Suppressor macrophage (primary cell): ENCODE data around the gene RPL13.

Source experiments
- DNase-seq, 4 experiments: peaks; one replicate each; pipeline ENCODE4 v3.0.0-alpha.2; 2020 to 2022

The RPL13 gene

DNA sequence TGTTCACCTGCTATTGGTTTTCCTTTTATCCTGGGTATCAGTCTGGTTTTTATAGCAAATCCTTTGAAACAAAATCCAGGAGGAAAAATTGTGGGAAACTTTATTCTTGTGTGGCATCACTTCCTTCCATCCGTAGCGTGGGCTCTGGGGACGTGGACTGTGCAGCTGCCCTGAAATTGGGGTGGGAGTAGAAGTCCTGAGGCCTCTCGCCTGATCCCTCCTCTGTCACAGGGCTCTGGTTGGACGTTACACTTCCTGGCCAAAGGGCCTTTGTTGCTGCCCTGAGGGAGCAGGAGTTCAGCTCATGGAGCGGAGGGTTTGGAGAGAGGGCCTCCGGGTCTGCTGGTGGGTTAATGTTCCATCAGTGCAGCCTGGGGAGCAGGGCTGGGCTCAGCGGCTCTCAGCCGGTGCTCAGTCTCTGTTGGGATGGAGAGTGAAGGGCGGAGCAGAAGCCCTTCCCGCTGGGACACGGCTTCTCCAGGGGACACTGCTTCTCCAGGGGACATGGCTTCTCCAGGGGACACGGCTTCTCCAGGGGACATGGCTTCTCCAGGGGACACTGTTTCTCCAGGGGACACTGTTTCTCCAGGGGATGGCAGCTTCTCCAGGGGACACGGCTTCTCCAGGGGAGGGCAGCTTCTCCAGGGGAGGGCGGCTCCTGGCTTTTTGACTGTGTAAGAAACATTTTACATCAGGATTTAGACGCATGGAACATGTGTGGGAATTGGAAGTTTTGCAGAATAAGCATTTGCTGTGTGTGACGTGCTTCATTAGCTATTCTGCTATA lies 15.2 kb upstream of the RPL13 start:
- no peak for DNase-seq

- no peak for DNase-seq
These were observed 14.5 kb upstream of the RPL13 start for GRCh38 chr16:89545831-89546574.

DNA sequence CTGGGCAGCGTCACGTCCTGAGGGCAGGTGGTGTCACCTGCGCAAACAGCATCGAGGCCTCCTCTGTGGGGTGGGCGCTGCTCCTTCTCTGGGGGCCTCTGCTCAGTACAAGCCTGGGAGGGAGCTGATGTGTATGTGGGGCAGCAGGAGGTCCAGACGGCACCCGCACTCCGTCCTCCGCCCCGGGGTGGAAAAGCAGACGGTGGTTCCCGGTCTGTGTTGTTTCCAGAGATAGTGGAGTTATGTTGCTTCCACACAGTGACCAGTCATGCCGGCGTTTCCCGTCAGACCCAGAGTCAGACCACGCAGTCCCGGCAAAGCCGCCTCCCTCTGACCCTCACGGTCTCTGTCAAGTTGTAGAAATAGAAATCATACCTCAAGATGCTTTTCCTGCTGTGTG lies 13.7 kb upstream of the RPL13 start:
- no peak for DNase-seq

DNA sequence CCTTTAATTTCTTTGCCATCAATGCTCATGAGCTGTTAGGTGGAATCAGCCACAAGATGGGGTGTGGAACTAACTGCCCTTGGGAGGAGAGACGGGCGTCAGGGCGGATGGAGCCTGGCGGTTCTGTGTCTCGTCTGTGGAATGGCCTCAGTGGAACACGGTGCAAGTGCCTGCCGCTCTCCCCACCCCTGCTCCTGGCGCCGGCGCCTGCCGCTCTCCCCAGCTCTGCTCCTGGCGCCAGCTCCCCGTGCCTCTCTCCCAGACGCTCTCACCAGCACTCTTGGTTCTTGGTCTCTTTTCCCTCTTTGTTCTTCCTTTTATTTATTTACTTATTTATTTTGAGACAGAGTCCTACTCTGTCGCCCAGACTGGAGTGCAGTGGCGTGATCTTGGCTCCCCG lies 13.2 kb upstream of the RPL13 start:
- DNase-seq = no peak

DNA sequence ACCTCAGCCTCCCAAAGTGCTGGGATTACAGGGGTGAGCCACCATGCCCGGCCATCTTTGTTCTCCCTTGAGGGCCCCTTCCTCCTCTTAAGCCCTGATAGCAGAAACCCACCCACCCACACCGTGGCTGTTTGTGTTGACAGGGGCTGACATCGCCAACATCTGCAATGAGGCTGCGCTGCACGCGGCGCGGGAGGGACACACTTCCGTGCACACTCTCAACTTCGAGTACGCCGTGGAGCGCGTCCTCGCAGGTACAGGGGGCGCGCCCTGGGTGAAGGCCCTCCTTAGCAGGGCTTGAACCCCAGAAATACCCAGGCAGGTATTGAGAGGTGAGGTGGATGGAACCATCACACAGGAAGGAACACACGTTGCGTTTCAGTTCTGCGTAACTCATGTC lies 12.6 kb upstream of the RPL13 start:
- DNase-seq = no peak

DNA sequence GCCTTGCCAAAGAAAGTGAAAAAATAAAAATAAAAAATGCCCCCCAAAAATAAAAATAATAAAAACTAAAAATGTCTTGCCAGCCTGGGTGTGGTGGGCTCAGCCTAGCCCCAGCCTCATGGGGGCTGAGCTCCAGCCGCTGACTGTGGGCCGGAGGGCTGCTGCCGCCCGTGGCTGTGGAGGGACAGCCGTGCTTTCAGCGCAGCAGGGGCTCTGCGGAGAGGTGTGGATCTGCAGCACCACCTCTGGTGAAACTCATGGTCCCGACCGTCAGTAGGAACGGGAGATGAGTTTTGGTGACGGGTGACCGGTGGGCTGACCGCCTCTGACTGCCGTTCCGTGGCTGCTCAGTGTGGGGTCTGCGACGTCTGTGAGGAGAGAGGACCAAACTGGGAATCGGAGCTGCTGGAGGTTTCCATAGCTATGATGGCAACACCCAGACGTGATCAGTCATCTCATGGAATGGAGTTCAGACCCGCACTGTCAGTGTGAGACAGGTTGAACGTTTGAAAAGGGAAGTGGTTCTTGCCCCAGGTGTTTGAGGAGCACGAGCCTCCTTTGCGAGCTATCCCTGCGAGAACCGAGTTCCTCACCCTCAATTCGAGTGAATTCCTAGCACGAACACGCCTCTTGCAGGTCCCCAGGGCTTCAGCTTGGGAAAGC lies 12.0 kb upstream of the RPL13 start:
- no peak for DNase-seq

DNA sequence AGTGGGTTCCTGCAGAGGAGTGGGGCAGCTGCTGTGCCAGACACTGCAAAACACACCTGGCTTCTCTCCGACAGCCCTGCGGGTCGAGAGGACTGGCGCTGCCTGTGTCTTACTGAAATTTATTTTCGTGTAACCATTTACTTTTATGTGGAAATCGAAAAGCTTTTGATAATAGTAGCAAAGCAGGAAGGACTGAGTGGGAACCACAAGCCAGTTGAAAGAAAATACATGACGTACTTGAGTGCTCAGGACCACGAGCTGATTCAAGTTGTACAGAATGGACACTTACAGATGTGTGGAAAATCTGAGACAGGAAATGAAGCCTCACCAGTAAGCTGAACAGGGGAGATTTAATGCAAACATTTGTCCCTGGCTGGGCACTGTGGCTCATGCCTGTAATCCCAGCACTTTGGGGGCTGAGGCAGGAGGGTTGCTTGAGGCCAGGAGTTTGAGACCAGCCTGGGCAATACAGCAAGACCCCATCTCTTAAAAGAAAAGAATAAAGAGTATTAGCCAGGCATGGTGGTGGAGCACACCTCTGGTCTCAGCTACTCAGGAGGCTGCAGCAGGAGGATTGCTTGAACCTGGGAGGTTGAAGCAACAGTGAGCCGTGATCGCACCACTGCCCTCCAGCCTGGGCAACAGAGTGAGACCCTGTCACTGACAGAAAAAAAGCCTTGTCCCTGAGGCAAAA lies 11.3 kb upstream of the RPL13 start:
- DNase-seq = no peak

- peak; percentile 35 to 66 (median 54) for DNase-seq
These were observed 10.0 kb upstream of the RPL13 start for GRCh38 chr16:89550421-89551007.

GRCh38 chr16:89552329-89552728 lies 8.2 kb upstream of the RPL13 start:
- DNase-seq = no peak

DNA sequence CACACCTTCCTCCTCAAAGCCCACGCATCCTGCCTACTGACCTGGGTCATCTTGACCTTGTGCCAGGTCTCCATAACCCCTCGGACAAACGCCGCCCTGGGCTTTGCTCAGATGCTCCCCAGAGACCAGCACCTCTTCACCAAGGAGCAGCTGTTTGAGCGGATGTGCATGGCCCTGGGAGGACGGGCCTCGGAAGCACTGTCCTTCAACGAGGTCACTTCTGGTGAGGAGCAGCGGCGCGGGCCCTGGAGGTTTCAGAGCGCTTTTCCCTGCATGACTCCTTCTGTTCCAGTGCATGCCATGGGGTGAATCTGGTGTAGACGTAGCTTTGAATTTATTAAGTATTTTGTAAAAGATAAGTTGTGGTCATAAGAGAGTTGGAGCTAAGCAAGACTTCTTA lies 7.6 kb upstream of the RPL13 start:
- DNase-seq = no peak

GRCh38 chr16:89553733-89554132 lies 6.7 kb upstream of the RPL13 start:
- no peak for DNase-seq

GRCh38 chr16:89554343-89554742 lies 6.1 kb upstream of the RPL13 start:
- DNase-seq = no peak

DNA sequence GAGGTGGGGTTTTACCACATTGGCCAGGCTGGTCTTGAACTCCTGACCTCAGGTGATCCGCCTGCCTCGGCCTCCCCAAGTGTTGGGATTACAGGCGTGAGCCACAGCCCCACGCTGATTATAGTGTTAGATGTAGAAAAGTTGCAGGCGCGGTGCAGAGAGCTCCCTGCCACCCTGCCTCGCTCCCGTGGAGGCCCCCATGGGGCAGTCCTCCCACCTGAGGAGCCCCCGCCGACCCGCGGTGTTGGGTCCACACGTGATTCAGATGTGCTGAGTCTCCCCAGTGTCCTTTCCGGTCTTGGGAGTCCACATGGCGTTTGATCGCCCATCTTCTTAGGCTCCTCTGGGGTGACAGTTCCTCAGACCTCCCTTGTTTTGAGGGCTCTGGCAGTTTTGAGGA lies 5.2 kb upstream of the RPL13 start:
- DNase-seq = no peak

- DNase-seq = no peak
These were observed 4.7 kb upstream of the RPL13 start for GRCh38 chr16:89555780-89556179.

GRCh38 chr16:89556750-89557689 lies 3.5 kb upstream of the RPL13 start:
- peak; percentile 83 to 91 (median 88) for DNase-seq

GRCh38 chr16:89557690-89558490 lies 2.6 kb upstream of the RPL13 start:
- no peak for DNase-seq

GRCh38 chr16:89561142-89561883 lies 831 bp downstream of the RPL13 start:
- DNase-seq = peak in 2 of 4 experiments; percentile 17 to 52

- DNase-seq = no peak
These were observed 1.6 kb downstream of the RPL13 start for GRCh38 chr16:89561884-89562599.

DNA sequence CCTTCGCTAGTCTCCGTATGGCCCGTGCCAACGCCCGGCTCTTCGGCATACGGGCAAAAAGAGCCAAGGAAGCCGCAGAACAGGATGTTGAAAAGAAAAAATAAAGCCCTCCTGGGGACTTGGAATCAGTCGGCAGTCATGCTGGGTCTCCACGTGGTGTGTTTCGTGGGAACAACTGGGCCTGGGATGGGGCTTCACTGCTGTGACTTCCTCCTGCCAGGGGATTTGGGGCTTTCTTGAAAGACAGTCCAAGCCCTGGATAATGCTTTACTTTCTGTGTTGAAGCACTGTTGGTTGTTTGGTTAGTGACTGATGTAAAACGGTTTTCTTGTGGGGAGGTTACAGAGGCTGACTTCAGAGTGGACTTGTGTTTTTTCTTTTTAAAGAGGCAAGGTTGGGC lies 2.5 kb downstream of the RPL13 start:
- DNase-seq = no peak
